Measurements from ENCODE around the gene TMUB1. TPM values are rescaled to one million over a fixed set of nuclear protein-coding genes. Genes with fewer than 3 reads are reported as not detected.

The TMUB1 gene
- total and polyA plus RNA-seq, 10 donors, result 27.1 to 73.4 (median 39.4) TPM

DNA sequence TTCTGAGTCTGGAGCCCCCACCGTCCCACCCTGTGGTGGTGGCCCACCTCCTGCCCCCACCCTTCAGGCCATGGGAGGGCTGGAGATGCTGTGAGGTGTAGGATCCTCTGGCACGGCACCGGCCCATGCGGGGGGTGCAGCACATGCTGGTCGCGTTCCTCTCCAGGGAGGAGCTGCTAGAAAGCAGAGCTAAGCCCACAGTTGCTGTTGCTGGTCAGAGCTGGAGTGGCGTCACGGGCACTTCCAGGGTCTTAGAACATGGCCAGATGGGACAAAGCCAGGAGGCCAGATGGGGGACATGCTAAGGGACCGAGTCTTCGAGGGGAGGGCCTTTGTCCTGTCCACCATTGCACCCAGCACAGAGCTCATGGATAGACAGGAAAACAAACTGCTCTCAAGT is 24.6 kb upstream of the TMUB1 start:
- WGBS, 5 donors, result 83 to 100% (median 91%) methylated on average over 10 of the region's 10 CpGs

DNA sequence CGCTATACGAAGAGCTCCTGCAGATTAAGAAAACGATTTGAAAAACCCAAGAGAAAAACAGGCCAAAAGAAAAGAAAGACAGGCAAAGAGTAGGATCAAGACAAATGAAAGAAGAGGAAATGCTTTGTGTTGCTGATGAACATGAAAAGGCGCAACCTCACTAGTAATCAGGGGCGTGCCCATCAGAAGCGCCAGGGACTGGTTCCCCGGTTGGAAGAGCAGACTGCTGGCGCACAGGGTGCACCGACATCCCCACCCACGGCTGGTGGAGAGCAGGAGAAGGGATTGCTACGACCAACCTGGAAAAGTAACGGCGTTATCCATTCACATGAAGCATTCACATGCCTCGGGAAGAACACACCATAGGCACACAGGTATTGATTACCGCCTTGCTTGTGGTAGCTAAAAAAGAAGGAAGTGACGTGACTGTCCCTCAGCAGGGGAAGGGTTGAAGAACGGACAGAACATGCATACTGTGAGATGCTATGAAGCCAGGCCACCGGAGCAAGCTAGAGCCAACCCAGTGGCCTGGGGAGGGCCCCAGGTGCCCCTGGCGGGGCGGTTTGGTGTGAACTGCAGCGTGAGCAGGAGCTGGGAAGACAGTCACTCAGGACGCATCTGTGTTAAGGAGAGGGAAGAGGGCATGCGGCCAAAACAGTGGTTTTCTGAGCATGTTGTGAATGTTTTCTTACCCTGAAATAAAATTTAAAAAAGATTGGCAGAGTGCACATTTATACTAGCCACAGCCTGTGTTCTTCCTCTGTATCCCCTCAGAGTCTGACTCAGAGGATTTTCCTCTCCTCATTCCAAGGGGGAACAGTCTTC is 21.3 kb upstream of the TMUB1 start:
- Histone ChIP-seq H3K36me3 (peaks cover 0 to 16% (median 0%) of the 10 kb centered on the region in 6 donors), H3K27ac (no peak overlapping the region), H3K27me3 (replicated peaks in 1 of 7) (no peaks in the 10 kb centered on the region), H3K4me3 (no peak overlapping the region), H3K9me3 (no peaks in the 10 kb centered on the region), H3K4me1 (peaks cover 0 to 11% (median 4%) of the 10 kb centered on the region in 6 donors)
- WGBS, 5 donors, result 69 to 76% (median 71%) methylated on average over 23 of the region's 23 CpGs
- no peak for DNase-seq
- intact Hi-C loops (cut with DNase I; ENCODE audit: low total_unique reads), result no loop called here
- no peak for TF ChIP-seq POLR2A (IDR thresholded peaks at IDR 0.05)
- TF ChIP-seq, protein P1, sequence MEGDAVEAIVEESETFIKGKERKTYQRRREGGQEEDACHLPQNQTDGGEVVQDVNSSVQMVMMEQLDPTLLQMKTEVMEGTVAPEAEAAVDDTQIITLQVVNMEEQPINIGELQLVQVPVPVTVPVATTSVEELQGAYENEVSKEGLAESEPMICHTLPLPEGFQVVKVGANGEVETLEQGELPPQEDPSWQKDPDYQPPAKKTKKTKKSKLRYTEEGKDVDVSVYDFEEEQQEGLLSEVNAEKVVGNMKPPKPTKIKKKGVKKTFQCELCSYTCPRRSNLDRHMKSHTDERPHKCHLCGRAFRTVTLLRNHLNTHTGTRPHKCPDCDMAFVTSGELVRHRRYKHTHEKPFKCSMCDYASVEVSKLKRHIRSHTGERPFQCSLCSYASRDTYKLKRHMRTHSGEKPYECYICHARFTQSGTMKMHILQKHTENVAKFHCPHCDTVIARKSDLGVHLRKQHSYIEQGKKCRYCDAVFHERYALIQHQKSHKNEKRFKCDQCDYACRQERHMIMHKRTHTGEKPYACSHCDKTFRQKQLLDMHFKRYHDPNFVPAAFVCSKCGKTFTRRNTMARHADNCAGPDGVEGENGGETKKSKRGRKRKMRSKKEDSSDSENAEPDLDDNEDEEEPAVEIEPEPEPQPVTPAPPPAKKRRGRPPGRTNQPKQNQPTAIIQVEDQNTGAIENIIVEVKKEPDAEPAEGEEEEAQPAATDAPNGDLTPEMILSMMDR (IDR thresholded peaks at IDR 0.05 in 8 of 11, conservative IDR thresholded peaks at IDR 0.05 in 3 of 11), result no peak
- TF ChIP-seq POLR2AphosphoS5 (IDR thresholded peaks at IDR 0.05), result no peak

More for the DNA sequence above, 24.6 kb upstream of the TMUB1 start:
- Histone ChIP-seq H3K4me3 (no peak overlapping the region), H3K27ac (no peak overlapping the region), H3K4me1 (peaks cover 0 to 20% (median 9%) of the 10 kb centered on the region in 6 donors), H3K9me3 (no peaks in the 10 kb centered on the region), H3K36me3 (peaks cover 0 to 16% (median 0%) of the 10 kb centered on the region in 6 donors), H3K27me3 (replicated peaks in 1 of 7) (no peaks in the 10 kb centered on the region)
- intact Hi-C loops (cut with DNase I; ENCODE audit: low total_unique reads), result no loop called here
- TF ChIP-seq POLR2AphosphoS5 (IDR thresholded peaks at IDR 0.05) (no peak), POLR2A (IDR thresholded peaks at IDR 0.05) (no peak)
- TF ChIP-seq, protein P1 (IDR thresholded peaks at IDR 0.05 in 8 of 11, conservative IDR thresholded peaks at IDR 0.05 in 3 of 11), result no peak
- no peak for DNase-seq

DNA sequence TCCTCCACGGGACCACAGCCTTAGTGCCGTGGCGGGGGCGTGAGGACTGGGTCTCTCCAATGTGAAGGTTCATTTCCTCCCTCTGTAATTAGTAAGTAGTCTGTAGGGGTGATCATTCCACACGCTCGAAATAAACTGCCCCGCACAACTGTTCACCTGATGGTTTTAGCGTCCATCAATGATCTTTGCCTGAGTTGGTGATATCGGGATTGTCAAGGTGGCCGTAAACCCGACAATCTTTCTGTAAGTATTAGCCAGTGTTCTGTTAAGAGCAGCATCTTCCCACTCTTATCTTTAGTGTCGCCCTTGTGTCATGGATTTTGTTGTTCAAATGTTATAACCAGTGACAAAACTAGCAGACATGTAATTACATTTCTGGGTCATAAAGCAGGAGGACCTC is 20.7 kb upstream of the TMUB1 start:
- no peak for TF ChIP-seq POLR2A (IDR thresholded peaks at IDR 0.05)
- TF ChIP-seq, protein P1 (IDR thresholded peaks at IDR 0.05 in 8 of 11, conservative IDR thresholded peaks at IDR 0.05 in 3 of 11), result no peak
- TF ChIP-seq POLR2AphosphoS5 (IDR thresholded peaks at IDR 0.05), result no peak
- Histone ChIP-seq H3K4me3 (no peak overlapping the region), H3K4me1 (peaks cover 0 to 12% (median 8%) of the 10 kb centered on the region in 6 donors), H3K27me3 (replicated peaks in 1 of 7) (no peaks in the 10 kb centered on the region), H3K9me3 (no peaks in the 10 kb centered on the region), H3K36me3 (peaks cover 0 to 16% (median 0%) of the 10 kb centered on the region in 6 donors), H3K27ac (no peak overlapping the region)
- no peak for DNase-seq
- intact Hi-C loops (cut with DNase I; ENCODE audit: low total_unique reads), result no loop called here
- 82 to 90% (median 84%) methylated on average over 12 of the region's 12 CpGs for WGBS, 5 donors

DNA sequence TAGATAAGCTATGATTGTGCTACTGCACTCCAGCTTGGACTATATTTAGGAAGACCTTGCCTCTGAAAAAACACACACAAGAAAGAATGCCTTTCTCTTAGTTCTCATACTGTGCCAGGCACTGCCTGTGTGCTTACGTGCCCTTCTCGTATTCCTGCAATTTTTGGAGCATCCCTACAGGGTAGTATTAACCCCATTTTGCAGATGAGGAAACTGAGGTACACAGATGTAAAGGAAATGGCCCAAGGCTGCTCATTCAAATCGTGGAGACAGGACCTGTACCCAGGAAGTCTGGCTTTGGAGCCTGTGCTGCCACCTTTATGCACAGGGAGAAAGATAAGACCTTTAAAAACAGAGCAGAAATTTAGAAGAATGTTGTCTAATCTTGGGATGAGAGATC is 19.7 kb upstream of the TMUB1 start:
- TF ChIP-seq, protein P1 (IDR thresholded peaks at IDR 0.05 in 8 of 11, conservative IDR thresholded peaks at IDR 0.05 in 3 of 11), result no peak
- TF ChIP-seq POLR2A (IDR thresholded peaks at IDR 0.05), result no peak
- TF ChIP-seq POLR2AphosphoS5 (IDR thresholded peaks at IDR 0.05), result no peak
- DNase-seq, result no peak
- 69 to 72% (median 70%) methylated on average over 3 of the region's 3 CpGs for WGBS, 5 donors
- intact Hi-C loops (cut with DNase I; ENCODE audit: low total_unique reads), result no loop called here
- Histone ChIP-seq H3K4me1 (peaks cover 0 to 12% (median 8%) of the 10 kb centered on the region in 6 donors), H3K27me3 (replicated peaks in 1 of 7) (no peaks in the 10 kb centered on the region), H3K4me3 (no peak overlapping the region), H3K9me3 (no peaks in the 10 kb centered on the region), H3K27ac (no peak overlapping the region), H3K36me3 (peaks cover 0 to 16% (median 0%) of the 10 kb centered on the region in 6 donors)

All from spleen (tissue), 11 donors.